Brain microvascular endothelial cell (primary cell): ENCODE data around the gene SLCO3A1.

Source experiments
- DNase-seq: peaks from one replicate; pipeline ENCODE4 v3.0.0-alpha.2; 2020
- H3K27ac ChIP-seq: fragments of 250-450 bp; sonication (Bioruptor Pico); 2 replicates; pipeline ENCODE4 v1.5.1; 2020; ENCODE audit warnings: mild to moderate bottlenecking, moderate library complexity
- H3K27me3 ChIP-seq: fragments of 250-450 bp; sonication (Bioruptor Pico); replicated peaks from 2 replicates; pipeline ENCODE4 v1.5.1; 2020; ENCODE audit warnings: mild to moderate bottlenecking
- H3K36me3 ChIP-seq: fragments of 250-450 bp; sonication (Bioruptor Pico); replicated peaks from 2 replicates; pipeline ENCODE4 v1.5.1; 2020; ENCODE audit warnings: mild to moderate bottlenecking
- H3K4me3 ChIP-seq: 2 replicates; pipeline ENCODE4 v1.5.1; 2011; ENCODE audit warnings: low read depth, mild to moderate bottlenecking, control low read depth, low read length, moderate library complexity
- CTCF ChIP-seq: IDR thresholded peaks from 2 replicates; pipeline ENCODE4 v1.5.1; 2011; ENCODE audit warnings: low read depth, mild to moderate bottlenecking, moderate library complexity, low read length, control low read depth, inconsistent platforms; ENCODE audit errors: missing control alignments
- in situ Hi-C: cut with HindIII; loops from 2 replicates; pipeline ENCODE4 v1.10.0; 2017; ENCODE audit warnings: low sequenced_read_pairs, low pct_ligation_motif_present

The SLCO3A1 gene

GRCh38 chr15:91887921-91888373 is 34.4 kb downstream of the SLCO3A1 start:
- Histone ChIP-seq H3K27me3 (no peaks in the 10 kb centered on the region), H3K27ac (no peak overlapping the region), H3K4me3 (no peak overlapping the region), H3K36me3 (no peaks in the 10 kb centered on the region)
- in situ Hi-C loops = no loop called here
- no peak for DNase-seq
- no peak for TF ChIP-seq CTCF

GRCh38 chr15:91889111-91889815 is 35.8 kb downstream of the SLCO3A1 start:
- no peaks in the 10 kb centered on the region for H3K36me3 ChIP-seq
- TF ChIP-seq CTCF = no peak
- in situ Hi-C loops = no loop called here
- H3K27me3 ChIP-seq = no peaks in the 10 kb centered on the region
- H3K4me3 ChIP-seq = no peak overlapping the region
- DNase-seq = no peak
- H3K27ac ChIP-seq = no peak overlapping the region

- H3K27me3 ChIP-seq = no peaks in the 10 kb centered on the region
- no peak for TF ChIP-seq CTCF
- H3K27ac ChIP-seq = no peak overlapping the region
- no peak overlapping the region for H3K4me3 ChIP-seq
- H3K36me3 ChIP-seq = no peaks in the 10 kb centered on the region
- in situ Hi-C loops = no loop called here
- no peak for DNase-seq
Observed at GRCh38 chr15:91890614-91891013, 37.1 kb downstream of the SLCO3A1 start.

- in situ Hi-C loops = no loop called here
- no peak overlapping the region for H3K4me3 ChIP-seq
- no peak overlapping the region for H3K27ac ChIP-seq
- H3K36me3 ChIP-seq = no peaks in the 10 kb centered on the region
- no peak for DNase-seq
- no peaks in the 10 kb centered on the region for H3K27me3 ChIP-seq
- no peak for TF ChIP-seq CTCF
Observed at GRCh38 chr15:91891101-91891500, 37.6 kb downstream of the SLCO3A1 start.

- in situ Hi-C loops = no loop called here
- Histone ChIP-seq H3K36me3 (no peaks in the 10 kb centered on the region), H3K4me3 (no peak overlapping the region), H3K27me3 (no peaks in the 10 kb centered on the region), H3K27ac (no peak overlapping the region)
- no peak for TF ChIP-seq CTCF
- DNase-seq = no peak
Observed at GRCh38 chr15:91891788-91892345, 38.4 kb downstream of the SLCO3A1 start.

- Histone ChIP-seq H3K27me3 (no peaks in the 10 kb centered on the region), H3K27ac (no peak overlapping the region), H3K36me3 (no peaks in the 10 kb centered on the region), H3K4me3 (no peak overlapping the region)
- no peak for DNase-seq
- in situ Hi-C loops = no loop called here
- TF ChIP-seq CTCF = no peak
Observed at GRCh38 chr15:91892436-91892835, 38.9 kb downstream of the SLCO3A1 start.
